ENCODE data around the gene DDR2.
"Not testable (repeated sequence)": the region's sequence is repeated elsewhere in the genome, so short reads cannot be mapped to it uniquely, and the experiment has no call there.

Gene DDR2

DNA sequence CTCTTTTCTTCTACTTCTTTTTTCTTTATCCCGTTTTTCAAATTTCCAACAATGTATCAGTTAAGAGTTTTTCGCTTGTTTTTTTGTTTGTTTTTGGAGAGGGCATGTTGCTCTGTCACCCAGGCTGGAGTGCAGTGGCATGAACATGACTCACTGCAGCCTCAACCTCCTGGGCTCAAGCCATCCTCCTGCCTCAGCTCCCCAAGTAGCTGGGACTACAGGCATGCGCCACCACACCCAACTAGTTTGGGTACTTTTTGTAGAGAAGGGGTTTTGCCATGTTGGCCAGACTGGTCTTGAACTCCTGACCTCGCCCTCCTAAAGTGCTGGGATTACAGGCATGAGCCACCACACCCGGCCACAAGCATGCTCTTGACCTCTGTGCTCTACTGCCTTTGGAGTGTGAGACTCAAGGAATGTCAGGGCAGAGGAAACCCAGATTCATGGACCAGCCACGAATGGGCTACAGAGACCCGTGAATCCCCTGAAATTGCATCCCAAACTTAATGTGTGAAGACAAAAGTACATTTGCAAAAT, 93.1 kb downstream of the DDR2 start:
- no peak for DNase-seq (ENCODE audit: low read depth)

DNA sequence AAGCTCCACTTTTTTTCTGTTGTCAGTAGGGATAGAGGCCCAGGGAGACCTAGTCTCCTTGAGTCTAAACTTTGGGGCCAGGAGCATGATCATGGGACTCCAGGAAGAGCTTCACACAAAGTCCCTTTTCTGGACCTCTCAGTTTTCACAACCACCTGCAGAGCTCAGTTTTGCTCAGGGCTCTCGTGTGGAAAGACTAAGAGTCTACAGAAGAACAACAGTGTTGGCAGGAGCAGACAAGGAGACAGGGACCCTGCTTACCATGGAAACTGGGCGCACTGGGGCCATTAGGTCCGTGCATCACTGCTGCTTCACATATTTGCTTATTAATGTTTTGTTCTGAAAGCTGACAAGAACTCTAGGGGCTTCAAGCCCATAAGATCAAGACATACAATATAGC, 94.3 kb downstream of the DDR2 start:
- no peak for DNase-seq (ENCODE audit: low read depth)

DNA sequence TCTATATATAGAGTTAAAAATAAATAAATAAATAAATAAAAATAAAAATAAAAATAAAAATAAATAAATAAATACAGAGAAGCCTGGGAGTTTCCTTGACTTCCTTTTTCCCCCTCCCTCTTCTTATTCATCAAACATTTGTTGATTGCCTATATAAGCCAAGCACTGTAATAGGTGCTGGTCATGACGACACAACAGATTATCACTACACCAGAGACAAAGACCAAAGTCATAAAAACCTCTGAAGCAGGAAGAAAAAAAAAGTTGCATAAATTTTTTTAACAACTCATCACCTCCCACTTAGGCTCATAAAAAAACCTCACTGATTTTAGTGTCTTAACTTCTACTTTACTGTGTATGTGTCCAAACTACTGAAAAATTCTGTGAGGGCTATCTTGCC, 95.2 kb downstream of the DDR2 start:
- DNase-seq (ENCODE audit: low read depth): not testable (repeated sequence)

DNA sequence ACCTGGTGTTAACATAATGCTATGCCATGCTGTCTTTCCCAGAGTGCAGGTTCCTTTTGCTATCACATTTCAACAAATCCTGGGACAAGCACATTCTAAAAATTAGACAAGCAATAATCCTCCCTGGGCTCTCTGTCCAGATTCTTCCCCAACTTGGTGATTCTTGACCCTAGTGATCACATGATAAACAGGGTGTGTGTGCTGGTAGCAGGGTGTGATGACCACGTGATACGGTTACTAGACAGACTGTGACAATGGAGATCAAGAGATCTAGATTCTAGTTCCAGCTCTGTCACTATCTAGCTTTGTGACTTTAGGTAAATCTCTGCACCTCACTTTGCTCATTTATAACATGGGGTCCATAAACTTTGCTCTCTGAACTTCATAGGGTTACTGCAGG, 96.3 kb downstream of the DDR2 start:
- DNase-seq (ENCODE audit: low read depth): no peak

DNA sequence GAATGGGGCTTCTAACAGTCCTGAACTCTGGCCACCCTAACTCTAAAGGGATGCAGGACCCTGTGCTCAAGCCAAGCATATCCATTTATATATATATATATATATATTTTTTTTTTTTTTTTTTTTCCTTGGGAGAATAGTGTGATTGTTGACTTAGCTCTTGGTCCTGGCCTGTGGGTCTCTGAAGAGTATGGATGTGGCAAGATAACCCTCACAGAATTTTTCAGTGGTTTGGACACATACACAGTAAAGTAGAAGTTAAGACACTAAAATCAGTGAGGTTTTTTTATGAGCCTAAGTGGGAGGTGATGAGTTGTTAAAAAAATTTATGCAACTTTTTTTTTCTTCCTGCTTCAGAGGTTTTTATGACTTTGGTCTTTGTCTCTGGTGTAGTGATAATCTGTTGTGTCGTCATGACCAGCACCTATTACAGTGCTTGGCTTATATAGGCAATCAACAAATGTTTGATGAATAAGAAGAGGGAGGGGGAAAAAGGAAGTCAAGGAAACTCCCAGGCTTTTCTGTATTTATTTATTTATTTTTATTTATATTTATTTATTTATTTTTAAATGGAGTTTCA, 97.0 kb downstream of the DDR2 start:
- DNase-seq (ENCODE audit: low read depth): not testable (repeated sequence)

DNA sequence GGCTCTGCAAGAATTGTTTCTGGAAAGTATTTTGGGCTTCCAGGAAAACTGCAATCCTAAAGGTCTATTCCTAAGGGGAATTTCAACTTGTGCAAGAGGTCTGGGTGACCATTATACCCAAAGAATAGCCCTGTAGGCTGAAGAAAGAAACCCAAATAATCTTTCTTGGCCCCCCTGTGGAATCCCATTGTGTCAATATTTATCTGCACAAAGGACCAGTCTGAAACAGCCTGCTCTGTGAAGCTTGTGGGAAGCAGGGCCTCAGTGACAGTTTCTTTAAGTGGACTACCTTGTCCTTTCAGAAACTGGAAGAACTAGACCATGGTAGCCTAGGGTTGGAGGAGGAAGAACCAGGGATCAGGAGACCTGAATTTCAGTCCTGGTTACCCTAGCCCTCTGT, 99.8 kb downstream of the DDR2 start:
- no peak for DNase-seq (ENCODE audit: low read depth)

DNA sequence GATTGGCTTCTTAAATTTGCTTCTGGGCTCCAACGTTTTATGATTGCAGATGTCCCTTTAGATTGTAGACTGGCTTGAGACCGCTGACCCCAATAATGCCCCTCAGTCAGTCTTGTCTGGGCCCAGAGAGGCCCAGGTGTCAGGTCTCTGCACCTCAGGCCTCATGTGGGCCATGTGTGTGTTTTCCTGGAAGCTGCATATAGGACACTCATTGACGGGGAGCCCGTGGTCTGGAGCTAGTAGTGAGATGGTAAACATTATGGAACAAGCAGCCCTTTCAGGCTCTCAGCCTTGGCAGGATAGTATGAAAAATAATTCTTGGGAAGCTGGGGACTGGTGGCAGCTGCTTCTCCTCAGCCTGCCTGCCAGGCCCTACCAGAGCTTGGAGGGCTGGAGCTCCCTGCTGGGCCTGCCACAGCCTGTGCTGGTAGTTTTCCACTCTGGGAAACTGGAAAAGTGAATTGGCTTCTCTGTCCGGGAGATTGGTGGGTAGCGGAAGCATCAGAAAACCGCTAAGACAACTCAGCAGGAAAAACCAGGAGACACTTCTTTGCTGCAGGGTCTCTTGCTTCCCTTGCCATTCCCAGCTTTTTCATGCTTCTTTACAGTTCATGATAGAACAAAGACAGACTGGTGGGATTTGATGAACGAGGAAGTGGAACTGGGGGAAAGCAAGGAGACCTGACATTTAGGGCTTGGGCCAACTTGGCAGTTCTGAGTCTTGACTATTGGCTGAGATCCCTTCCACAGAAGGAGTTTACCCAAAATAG, 100.5 kb downstream of the DDR2 start:
- DNase-seq (ENCODE audit: low read depth): no peak

DNA sequence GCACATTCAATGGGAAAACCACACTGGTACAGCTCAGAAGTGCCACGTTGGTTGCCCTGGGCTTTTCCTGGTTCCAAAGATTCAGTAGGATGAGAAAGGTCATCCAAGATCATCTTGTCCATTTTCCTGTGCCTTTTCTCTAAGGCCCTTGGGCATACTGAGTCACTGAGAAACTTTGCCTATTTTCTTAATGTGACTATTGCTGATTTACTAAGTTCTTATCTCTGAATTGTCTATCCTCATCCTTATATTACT, 101.0 kb downstream of the DDR2 start:
- DNase-seq (ENCODE audit: low read depth): no peak

DNA sequence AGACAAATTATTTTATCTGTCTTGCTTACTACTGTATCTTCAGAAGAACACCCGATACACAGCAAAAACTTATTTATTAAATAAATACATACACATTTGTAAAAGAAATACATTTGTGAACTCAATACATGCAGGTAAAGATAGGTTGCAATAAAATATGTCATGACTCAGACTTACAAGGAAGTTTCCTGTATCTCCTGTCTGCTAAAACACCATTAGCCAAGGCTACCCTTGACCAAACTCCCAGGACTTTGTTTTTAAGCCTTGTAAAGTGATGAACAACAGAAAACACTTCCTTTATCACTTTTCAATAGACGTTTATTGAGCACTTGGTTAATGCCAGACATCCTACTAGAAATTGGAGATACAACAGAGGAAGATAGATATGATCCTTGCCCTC, 101.8 kb downstream of the DDR2 start:
- DNase-seq (ENCODE audit: low read depth): no peak

DNA sequence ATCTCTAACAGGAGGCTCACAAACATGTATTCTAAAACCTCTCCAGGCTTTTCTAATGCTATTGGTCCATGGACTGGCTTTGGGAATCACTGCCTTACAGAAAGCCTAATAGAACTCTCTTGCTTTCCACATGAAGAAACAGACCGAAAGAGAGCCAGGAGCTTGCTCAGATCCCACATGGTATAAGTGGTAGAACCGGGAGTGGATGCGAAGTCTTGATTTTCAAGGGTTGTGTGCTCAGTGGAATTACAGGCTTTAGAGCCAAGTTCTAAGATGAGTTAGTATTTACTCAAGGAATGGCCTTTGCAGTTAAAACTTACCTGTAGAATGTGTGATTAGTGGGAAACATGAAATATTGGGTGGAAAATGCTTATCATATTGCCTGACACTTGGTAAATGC, 103.9 kb downstream of the DDR2 start:
- DNase-seq (ENCODE audit: low read depth): no peak

DNA sequence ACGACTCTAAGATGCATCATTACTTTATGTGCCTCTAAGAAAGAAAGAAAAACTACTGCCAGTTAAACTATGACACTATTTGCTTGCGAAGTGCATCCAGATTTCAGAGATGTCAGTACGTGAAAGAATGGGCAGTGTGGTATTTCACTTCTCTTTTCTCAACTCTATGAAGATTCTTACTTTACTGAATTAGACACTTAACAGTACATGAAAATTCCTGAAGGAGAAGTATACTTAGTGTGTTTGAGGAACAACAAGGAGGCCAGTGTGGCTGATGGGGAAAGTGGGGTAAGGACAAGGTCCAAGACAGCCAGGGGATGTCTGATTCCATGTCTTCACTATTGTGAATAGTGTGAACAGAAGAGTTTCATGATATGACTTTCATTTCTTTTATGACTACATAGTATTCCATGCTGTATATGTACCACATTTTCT, 104.4 kb downstream of the DDR2 start:
- DNase-seq (ENCODE audit: low read depth): no peak

DNA sequence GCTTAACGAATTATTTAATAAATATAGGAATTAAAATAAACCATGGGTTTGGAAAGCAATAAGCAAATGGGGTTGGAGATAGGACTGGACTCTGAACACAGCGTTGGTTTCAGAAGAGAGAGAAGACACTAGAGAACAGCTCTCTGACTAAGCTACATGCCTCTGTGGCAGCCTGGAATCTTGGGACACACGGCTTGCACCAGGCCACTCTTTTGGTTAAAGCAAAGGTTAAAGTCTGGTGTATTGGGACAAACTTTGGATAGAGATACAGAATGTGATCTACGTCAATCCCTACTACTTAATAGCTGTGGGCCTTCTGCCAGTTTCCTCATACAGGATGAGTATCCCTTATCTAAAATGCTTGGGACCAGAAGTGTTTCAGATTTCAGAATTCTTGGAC, 108.5 kb downstream of the DDR2 start:
- DNase-seq (ENCODE audit: low read depth): no peak

DNA sequence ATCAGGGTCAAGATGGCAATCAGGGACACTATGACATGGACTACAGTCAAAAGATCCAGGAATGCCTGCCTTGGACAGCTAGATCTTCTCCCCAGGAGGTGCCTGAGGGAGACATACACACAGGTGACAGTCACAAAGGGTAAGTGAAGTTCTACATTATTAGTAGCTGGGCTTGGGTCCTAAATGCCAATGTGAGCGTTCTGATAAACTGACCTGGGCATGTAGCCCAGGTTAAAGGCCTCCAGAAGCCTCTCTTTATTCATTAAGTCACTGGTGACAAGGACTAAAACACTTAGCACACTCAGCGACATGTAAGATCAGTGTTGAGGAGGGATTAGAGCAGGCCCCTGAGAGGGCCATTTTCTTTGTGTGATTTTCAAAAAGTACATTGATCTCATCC, 109.3 kb downstream of the DDR2 start:
- no peak for DNase-seq (ENCODE audit: low read depth)

DNA sequence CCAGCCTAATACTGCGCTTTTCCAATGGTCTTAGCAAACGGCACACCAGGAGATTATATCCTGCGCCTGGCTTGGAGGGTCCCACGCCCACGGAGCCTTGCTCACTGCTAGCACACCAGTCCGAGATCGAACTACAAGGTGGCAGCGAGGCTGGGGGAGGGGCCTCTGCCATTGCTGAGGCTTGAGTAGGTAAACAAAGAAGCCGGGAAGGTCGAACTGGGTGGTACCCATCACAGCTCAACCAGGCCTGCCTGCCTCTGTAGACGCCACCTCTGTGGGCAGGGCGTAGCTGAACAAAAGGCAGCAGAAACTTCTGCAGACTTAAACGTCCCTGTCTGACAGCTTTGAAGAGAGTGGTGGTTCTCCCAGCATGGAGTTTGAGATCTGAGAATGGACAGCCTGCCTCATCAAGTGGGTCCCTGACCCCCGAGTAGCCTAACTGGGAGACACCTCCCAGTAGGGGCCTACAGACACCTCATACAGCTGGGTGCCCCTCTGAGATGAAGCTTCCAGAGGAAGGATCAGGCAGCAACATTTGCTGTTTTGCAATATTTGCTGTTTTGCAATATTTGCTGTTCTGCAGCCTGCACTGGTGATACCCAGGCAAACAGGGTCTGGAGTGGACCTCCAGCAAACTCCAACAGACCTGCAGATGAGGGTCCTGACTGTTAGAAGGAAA, 114.1 kb downstream of the DDR2 start:
- DNase-seq (ENCODE audit: low read depth): not testable (repeated sequence)

DNA sequence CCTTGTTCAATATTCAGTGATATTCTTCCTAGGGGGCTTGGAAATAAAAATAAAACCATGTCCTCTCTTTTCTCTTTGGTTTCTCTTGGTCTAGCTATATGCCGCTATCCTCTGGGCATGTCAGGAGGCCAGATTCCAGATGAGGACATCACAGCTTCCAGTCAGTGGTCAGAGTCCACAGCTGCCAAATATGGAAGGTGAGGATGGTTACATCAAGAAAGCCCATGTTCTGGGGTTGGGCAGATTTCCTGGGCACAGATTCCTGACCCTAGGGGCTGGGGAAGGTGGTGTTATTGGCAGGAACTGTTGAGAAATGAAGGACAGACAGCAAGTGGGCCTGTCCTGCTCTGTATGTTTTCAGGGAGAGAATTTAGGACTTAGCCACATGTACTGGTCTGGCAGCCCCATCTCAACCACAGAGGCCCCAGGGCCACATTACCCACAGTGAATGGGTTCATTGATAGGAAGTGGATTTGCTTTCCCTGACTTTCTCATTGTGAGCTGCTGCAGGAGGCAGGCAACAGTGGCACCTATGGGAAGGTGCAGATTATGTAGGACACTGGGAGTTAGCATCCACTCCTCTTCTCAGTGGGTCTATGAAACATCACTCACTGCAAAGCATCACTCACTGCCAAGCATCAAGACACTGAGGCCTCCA, 120.9 kb downstream of the DDR2 start:
- DNase-seq (ENCODE audit: low read depth): no peak

DNA sequence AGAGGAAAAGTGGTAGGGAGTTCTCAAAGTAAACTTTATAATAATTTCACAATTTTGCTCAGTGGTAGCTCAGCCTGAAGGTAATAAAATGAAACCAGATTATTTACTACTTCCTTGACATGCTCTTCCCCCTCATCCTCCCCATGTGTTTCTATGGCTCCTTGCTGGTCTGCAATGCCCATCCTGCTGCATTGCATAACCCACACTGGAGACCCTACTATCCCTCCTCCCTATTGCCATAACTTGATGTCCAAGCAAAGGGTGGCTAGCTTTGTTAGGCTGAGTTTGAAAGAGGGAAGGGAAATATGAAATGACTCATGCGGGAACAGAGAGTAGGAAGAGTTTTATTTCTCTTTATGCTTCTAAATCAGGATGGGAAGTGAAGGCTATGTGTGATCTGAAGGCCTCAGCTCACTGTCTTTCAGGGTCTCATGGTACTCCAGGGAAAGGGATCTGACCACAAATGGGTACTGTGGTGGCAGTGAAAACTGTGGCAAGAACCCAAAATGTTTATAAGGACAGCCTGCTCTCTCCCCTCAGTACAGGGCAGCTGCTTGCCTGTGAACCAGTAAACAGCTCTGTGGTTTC, 121.8 kb downstream of the DDR2 start:
- no peak for DNase-seq (ENCODE audit: low read depth)

DNA sequence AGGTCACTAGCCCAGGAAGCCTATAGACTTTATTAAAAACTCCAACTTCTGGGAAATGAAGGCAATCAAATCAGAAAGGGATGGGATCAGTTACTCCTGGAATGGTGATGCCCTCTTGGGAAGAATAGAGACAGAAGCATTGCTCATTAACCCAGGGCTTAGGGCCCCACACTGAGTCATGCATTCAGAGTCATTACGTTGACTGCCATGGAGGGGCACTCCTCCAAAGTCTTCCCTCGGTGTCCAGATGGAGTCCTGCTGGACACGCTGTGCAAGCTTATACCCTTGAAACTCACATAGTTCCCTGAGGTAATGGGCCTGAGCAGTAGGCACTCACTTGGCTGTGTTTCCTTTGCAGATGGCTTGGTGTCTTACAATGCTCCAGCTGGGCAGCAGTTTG, 123.0 kb downstream of the DDR2 start:
- no peak for DNase-seq (ENCODE audit: low read depth)

DNA sequence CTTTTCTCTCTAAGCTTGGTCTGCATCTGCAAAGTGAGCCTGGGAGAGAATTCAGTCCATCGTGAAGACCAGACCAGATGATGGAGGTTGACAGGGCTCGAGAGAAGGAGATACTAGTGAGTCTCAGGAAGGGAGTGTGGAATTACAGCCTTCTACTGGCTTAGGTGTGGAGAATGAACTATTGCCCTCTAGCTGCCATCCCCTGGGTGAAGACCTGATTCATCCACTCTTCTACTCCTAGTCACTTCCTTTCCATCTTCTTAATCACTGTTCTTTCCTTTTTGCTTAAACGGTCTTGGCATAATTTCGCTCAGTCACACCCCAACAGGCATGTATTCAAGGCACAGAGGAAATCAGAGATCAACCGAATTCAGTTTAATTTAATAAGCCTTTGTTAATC, 124.3 kb downstream of the DDR2 start:
- DNase-seq (ENCODE audit: low read depth): no peak

DNA sequence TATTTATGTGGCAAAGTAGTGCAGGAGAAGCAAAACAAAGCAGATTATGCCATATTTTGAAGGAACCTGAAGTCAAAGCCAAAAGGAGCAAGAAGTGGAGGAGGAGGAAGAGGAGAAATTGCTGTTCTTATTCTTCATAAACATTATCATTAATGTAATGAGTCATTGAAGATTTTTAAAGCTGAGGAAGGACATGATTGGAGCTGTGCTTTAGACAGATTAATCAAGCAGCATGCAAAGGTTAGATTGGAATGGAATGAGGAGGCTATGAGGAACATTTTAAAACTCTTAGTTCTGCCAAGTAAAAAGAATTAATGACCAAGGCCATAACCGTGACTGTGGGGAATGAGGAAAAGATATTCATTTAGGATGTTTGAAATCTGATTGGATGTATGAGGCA, 125.2 kb downstream of the DDR2 start:
- DNase-seq (ENCODE audit: low read depth): no peak

DNA sequence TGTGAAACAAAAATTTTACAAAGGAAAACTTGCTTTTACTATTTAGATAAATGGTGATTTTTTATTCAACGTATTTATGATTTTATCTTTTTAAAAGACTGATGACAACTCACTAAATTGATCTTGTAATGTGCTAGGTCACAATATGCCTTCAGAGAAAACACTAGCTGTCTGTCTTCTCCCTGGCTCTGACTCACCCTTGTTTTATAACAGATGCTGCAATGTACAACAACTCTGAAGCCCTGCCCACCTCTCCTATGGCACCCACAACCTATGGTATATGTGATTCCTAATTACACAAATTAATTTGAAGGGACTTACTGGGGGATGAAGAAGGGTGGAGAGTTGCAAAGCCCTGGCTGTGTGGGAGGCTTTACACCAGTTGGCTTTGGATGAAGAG, 133.5 kb downstream of the DDR2 start:
- DNase-seq (ENCODE audit: low read depth): no peak

DNA sequence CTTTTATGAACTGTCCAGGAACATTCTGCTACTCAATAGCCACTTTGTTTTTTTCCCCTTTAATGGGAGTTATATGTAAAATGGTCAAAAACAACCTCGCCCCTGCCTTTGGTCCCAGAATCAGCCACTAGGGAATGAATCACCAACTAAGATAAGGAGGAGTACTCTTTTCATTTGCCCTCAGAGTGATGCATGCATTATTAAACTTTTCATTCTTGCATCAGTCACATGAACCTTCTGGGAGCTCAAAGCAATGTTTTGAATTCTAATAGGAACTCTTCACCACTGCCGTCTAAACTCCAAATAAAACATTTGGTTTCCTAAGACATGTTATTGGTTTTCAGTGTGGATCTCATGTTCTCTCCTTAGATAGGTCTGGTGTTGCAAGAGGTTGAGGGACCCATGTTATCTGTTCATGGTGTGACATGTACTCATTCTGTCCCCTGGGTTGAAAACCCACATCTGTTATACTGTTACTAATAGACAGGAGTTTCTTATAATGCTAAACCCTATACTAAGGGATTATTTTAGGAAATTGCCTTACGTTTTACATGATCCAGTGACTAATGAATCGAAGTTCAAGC, 140.4 kb downstream of the DDR2 start:
- no peak for DNase-seq (ENCODE audit: low read depth)

DNA sequence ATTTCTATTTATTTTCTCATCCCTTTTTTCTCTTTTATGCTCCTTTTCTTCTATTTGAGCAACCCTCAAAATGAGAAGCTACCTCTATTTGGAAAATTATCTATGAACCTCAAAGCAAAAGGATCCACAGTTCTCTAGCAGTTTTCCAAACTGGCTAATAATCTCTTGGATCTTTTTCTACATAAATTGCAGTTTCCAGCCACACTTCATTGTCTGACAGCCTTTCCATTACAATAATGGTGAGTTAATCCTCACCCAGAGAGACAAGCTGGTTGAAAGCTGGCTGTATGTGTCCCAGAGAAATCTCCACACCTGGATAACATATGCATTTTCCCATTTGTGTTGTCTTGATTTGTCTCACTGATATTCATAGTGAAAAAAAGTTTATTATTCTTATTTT, 141.7 kb downstream of the DDR2 start:
- DNase-seq (ENCODE audit: low read depth): no peak

Data from activated gamma-delta T cell treated with anti-CD3 and anti-CD28 coated beads, Interleukin-2, amount 50 U/mL, for 16 hours (primary cell).